Measurements from ENCODE around the gene NFATC2.

NFATC2 gene

DNA sequence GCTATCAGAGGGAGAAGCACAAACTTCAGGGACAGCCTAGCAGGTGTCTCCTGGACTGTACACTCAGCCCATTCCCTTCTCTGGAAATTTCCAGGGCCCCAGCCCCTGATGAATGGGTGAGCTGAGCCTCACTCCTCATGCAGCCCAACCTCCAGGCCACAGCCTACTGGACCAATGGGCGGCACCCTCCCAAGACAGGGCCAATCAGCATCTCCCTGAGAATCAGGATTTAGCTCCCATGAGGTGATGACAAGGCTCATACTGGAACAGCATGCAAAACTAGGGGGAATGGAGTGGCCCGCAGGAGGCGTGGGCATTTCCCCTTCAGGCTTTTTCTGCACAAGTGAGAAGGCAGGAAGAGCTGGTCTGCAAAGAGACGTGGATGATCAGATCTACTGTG, 29.0 kb downstream of the NFATC2 start:
- DNase-seq: no peak

DNA sequence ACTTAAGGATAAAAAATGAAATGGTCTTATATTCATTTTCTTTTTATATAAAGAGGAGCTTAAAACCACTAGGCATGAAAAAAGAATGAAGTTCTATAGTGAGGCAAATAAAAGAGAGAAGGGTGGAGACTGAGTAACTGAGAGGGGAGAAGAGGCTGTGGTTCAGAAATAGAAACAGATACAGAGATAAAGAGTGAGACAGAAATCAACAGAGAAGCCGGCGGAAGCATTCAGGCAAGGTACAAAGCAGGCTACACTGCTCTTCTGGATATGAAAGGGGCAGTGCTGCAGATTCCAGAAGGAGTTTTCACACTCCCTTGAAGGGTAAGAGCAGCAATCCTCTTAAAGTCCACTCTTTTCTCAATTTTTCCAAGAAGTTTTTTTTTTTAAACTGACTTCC, 29.9 kb downstream of the NFATC2 start:
- DNase-seq: no peak

DNA sequence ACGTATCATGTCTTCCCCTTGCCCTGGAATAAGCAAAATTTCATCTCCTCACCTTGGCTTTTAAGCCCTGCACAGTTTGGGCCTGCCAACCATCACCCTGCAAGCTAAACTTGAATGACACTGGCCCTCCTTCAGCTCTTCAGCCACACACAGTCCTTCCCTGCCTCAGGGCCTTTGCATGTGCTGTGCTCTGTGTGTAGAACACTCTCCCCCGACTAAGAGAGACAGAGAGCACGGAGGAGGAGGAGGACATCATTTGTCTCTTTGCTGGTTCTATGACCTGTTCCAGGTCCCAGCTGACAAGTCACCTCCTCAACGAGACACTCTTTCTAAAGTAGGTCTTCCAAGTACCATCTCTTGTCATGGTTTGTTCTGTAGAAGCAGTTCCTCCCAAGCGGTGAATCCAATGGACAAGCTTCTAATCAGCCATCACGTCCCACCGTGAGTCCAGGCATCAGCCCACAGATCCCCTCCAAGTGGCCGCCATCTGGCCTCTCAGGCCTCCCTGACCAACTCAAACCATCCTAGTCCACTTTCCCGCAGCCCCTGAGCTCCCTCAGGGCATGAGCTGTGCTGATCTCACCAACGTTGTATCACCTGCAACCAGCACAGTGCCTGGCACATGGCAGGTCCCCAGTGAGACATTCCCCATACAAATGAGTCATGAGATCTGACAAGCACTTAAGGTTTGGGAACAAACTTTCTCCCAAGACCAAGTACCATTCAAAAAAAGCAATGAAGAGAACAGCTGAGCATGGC, 30.5 kb downstream of the NFATC2 start:
- no peak for DNase-seq

DNA sequence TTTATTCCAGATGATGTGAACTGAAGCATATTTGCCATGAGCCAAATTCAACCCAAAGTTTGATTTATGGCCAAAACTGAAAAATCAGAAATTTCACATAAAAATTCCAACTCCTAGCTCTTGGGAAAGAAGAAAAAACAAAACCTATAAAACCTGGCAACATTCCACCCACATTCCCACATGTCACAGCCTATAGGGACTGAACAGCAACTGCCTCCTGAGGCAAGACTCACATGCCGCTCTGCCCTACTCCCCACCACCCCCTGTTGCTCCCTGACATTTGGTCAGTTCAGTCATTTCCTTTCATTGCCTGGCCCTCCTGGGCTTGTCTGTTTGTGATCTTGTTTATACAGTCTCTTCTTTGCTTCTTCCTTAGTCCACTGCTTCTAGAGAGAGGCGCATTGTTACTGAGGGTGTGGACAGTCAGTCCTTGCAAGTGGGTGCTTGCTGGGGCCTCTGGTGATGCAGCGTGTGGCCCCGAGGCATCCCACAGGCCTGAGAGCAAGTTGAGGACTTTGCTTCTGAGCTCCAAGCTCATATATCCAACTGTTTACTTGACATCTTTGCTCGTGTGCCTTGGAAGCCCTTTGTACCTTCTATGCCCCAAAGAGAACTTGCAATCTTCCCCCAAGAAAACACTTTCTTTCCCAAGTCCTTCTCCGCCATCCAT, 31.4 kb downstream of the NFATC2 start:
- no peak for DNase-seq

DNA sequence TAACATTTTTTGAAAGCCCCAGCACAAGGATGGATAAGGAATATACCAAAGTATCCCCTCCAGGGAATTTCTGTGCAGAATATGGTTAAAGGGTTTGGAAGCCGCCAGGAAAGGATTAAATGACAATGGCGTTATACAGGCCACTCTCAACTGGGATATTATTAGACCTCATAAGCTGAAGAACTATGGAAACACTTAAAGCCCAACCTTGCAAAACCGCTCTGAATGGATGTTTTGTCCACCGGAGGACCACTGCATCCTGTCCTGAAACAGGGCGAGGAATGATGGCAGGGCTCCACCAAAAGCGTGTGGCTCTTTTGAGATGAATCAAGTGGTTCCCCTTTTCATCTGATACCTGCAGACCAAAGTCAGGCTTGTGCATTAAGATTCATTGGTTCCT, 32.4 kb downstream of the NFATC2 start:
- DNase-seq: no peak

DNA sequence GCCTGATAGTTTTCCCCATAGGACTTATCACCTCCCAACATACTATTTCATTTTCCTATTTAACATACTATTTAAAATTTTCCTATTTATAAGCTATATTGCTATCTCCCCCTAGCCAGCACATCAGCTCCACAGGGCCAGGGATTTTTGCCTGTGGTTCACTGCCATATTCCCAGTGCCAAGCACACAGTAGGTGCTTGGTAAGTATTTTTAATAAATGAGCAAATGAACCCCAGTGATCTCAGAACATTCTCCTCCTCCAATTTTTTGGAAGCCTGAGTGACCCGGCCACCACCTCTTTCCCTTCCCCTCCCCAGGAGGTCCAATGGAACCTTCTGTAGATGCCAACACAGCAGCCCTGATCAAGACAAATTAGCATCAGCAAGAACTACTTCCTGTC, 33.3 kb downstream of the NFATC2 start:
- no peak for DNase-seq

DNA sequence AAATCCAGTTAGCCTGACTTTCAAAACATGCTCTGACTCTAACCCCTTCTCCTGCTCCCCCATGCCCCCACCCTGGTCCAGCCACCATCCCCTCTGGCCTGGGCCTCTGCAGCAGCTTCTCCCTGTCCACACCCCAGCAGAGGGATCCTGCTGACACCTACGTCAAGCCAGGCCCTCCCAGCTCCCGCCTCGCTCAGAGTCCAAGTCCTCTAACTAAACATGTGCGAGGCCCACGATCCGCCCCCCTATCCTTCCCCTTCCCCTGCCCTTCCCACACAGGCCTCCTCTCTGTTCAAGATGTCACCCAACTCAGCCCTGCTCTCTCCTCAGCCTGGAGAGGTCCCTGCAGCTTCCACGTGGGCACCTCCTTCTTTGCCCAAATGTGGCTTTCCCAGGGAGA, 33.7 kb downstream of the NFATC2 start:
- no peak for DNase-seq

DNA sequence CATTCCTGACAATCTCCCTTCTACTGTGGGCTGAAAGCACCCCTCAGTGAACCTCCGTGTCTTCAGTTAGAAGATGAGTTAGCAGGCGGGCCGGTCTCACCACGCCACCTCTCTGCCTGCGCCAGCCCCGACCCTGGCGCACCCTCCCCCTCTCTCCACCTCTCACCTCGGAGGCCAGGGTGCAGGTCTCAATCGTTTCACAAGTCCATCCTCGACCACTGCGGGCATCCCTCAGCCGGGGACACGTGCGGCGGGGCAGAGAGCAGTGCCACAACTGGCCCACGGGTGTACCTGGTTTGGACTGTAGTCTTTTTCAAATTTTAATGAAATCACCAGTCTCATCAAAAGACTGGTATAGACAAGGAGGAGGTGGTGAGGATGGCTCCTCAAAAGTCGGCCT, 34.4 kb downstream of the NFATC2 start:
- no peak for DNase-seq

DNA sequence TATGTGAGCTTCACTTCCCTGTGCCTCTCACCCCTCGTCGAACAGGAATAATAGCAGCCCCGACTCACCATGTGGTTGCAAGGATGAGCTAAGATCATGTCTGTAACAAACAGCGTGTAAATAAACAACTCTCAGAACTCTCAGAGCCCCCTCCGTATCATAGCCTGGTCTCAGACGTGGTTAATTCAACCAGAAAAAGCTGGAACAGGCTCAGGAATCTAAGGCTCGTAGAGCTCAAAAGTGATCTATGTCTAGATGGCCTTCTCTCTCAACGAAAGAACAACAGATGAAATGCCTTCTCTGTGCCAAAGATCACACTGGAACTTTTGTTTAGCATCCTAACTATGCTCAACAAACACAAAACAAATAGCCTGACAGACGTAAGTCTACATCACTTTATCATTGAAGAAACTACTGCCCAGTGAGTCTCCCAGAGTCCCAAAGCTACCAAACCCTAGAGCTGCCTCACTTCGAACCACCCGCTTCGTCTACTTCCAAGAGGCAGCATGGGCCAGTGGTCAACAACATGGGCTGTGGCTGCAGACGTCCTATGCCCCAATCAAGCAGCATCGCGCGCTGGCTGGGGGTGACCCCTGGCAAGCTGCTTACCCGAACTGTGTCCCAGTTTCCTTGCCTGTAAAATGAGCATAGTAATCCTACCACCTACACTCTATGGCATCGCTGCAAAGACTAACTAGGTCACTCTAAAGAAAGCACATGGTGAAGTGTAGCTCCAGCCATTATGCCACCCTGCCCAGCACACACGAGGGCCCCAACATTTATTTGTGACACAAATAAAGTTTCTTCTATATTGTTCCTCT, 35.1 kb downstream of the NFATC2 start:
- DNase-seq: no peak

DNA sequence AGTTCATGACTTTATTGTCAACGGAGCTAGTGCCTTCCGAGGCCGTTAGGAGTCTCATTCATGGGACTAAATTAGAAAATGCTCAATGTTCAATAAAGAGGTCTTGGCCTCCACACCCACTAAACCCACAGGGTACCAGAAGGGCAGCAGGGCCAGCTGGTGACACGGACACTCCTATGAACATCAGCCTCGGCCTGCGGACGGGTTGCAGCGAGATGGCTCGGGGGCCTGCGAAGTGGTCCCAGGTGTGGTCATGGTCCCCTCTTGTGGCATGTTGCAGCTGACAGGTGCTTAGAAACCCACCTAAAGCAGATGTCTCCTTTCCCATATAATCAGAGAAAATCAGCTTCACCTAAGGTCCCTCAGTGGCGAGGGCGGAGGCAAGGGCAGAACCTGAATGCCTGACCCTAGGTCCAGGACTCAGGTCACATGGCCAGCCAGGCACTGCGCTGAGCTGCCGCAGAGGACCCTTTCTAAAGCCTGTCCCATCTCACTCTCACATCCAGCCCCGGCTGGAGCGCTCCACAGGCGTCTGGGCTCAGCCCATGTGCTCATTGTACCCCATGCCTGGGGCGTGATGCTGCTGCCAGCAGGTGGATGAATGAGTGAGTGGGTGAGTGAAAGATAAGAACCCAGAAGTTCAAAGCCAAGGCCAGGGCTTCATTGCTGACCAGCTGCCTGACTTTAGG, 35.8 kb downstream of the NFATC2 start:
- no peak for DNase-seq

DNA sequence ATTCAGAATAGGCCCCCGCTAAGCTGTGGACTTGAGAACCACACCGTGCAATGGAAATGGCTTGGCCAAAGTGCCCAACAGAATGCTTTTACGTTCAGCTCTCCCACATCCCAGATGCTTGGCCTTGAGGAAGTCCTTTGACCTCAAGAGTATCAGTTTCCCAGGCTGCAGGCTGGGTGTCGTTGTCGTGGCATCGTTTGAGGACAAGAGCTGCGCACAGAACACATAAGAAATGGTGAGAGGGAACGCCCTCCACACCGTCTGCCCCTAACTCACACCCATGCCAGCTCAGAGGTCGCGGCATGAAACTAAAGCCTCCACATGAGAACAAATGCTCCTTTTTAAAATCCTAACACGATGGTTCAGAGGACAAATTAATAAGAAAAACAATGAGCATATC, 37.0 kb downstream of the NFATC2 start:
- no peak for DNase-seq

DNA sequence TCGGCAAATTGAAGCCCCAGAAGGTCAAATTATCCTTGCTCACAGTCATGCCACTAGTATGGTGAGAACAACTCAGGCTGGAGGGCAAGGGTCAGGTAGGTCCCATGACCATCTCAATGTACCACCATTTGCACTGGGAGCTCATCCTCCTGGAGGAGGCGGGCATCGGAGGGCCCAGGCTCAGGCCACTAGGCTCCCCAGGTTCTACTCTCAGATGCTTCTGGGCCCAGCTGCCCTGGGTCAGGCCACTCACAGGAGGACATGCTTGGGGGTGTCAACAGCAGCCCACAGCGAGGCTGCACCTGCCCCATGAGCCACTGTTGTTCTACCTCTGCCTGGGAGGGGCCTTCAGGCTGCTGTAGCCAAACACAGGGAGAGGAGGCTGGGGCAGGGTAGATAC, 39.1 kb downstream of the NFATC2 start:
- DNase-seq: no peak

DNA sequence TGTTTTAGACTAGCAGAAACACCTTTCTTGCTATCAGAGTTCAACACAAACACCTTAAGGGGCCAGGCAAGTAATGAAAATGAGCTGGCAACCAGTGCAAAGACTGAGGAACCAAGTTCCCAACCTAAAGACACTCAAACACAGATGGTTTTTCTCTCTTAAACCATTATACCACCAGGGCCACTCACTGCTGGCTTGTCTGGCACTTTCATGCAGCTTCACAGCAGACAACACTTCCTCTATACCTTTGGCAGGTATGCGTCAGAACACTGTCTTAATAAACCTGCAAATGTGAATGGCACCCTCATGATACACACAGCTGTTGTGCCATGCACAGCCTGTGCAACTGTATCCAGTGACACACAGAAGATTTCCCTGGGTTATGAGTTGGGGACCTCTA, 41.6 kb downstream of the NFATC2 start:
- no peak for DNase-seq

DNA sequence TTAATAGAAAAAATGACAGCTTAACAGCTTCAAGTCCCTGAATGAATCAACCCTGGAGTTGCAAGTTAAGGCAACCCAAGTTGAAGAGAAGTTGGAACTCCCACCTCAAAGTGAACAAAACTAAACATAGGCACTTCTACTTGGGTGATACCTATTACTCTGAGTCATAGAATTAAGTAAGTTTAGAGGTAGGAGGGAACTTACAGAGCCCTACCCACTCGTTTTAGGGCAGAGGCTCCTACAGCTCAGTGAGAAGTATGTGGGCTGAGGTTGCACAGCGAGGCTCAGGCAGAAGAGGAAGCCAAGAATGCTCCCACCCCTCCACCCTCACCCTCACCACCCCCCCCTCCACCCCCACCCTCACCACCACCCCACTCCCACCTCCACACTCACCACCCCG, 42.2 kb downstream of the NFATC2 start:
- DNase-seq: no peak

DNA sequence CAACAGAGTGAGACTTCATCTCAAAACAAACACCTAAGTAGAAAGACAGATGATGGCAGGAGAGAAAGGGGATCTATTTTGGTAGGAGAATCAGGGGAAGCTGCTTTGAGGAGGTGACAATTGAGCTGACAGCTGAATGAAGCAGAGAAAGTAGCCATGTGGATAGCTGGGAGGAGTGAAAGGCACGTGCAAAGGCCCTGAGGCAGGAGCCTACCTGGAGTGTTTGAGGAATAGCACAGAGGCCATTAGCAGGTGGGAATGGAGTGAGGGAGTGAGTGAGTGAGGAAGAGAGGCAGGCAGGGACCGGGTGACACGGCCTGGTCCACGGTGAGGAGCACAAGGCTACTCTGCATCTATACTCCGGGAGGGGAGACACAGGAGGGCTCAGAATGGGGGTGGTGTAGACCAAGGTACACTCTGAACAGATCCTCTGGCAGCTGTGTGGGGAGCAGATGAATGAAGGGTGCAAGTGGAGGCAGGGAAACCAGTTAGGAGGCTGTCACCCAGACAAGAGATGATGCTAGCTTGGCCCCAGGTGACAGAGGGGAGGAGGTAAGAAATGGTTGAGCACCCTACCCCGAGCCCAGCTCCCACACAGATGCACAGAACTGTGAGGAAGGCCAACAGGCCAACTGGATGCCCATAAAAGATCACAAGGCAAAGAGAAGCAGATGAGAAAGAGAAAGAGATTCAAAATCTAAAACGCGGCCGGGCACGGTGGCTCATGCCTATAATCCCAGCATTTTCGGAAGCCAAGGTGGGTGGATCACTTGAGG, 43.6 kb downstream of the NFATC2 start:
- DNase-seq: no peak

DNA sequence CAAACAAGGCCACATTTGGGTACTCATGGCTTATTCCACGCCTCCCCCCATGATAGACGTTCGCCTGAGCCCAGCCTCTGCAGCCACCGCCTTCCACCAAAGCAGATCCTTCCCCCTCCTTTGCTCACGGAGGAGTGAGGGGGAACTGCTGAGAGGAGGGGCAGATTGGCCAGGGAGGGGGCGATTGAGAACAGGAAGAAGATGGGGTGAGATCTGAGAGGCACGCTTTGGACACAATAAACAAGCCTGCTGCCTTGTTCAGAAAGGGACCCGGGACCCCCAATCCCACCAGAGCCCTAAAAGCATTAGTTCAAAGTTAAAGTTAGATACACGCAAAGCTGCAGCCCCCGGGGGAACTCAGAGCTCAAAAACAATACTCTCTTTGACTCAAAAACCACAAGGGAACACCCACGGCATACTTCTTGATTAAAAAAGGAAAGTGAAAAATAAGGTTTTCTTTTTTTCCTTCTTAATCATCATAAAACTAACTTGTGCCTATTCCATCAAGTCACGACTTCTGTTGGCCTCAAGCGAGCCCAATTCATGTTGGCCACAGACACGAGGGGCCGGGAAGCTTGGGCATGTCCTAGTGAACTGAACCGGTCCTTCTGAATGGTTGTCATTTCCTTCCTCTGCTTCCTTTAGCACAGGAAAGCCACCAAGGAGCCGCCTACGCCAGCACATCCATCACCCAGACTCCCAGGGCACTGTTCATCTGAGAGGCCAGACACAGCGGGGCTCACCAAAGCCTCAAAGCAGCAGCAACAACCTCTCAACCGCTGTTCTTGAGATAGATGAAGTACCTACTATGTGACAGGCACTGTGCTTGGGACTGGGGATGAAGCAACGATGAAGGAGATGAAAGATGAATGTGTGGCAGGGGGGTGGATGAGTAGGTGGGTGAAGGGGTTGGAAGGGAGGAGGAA, 44.7 kb downstream of the NFATC2 start:
- DNase-seq: no peak

DNA sequence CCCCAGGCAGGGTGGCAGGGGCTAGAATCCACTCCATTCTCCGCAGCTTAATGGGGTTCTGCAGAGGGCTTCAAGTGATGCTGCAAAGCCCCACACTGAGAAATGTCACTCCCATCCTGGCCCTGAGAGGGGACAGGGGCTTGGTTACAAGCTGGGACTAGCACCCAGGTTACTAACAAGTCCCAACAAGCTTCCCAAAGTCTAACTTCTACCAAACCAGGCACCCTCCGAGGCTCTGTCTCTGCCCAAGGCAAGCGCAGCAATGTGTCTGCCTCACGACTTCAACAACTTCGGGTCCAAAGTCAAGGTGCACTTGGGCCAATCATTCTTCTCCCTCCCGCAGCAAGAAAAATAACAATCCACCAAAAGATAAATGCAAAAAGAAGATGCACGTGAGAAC, 45.6 kb downstream of the NFATC2 start:
- no peak for DNase-seq

DNA sequence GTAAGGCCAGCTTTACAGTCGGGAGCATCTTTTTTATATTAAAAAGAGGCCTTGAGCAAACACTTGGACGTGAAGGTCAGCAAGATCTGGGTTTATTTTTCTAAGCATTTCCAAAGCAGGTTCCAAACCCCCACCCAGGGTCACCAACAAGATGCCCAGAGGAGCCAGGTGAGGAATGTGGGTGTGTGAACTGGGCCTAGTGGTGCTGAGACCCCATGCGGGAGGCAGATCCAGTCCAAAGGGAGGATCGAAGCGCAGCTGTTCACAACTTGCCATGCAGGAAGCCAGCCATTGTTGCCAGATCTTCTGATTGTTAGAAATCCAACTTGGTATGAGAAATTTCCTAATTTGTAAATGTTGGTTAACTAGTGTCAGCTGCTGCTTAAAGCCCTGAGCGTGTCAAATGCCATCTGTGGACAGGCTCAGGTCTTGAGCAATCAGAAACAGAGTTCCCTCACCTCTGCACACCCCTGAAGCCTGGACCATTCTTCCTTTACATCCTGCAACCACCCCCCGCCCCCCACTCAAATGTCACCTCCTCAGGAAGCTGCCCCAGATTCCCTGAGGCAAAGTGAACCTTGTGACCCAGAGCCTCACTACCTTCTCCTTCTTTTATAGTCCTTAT, 46.5 kb downstream of the NFATC2 start:
- no peak for DNase-seq

DNA sequence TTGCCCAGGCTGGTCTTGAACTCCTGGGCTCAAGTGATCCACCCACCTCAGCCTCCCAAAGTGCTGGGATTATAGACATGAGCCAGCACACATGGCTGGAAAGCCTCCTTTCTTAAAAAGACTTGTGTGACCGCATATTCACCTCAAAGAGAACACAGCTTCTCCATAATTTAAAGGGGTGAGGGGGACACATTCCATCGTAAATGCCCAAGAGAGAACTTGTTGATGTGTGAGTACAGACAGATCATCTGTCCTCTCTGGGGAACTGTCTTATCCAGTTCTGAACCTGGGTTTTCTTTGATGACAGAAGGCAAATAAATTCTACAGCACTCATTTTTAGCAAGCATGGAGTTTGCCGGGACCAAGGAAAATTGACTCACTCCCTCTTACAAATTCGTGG, 47.2 kb downstream of the NFATC2 start:
- no peak for DNase-seq

DNA sequence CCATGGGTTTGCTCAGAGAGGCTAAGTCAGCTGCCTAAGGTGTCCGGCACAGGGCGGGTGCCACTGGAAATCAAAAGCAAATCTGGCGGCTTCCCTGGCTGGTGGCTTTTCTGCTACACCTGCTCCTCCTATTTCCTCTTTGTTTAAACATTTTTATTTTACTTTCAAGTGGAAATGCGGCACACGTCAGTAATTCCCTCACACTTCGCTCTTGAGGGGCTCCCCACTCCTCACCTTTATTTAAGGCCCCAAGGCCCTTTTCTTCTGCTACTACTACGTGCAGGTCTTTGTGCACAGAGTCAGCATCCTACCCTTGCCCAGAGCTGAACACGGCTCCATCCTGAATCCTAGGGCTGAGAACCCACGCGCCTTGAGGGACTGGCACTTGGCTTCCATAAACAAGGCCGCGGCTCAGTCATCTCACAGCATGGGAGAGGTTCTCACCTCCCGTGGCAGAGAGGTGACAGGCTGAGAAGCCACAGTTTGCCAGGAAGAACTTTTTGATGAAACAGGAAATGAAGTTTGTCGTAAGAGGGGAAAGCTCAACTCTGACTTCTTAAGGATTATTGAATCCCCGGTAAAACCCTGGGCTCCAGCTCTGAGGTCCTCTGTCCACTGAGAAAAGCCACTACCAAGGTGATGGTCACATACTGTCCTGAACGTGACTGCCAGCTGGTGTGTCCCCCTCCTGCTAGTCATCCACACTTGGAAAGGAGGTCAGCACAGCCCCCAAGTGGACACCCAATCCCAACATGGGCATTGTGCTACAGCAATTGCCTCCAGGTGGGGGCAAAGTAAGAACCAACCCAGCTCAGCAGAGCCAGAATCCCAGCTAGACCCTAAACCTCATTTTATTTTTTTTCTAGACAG, 48.0 kb downstream of the NFATC2 start:
- no peak for DNase-seq

Data from activated gamma-delta T cell (primary cell).